SKM-1 (cell line): ENCODE data around the gene HEMGN.
"Not testable (repeated sequence)": the region's sequence is repeated elsewhere in the genome, so short reads cannot be mapped to it uniquely, and the experiment has no call there.

ENCODE experiments used
- DNase-seq: peaks from one replicate; lab custom pipeline; 2025; ENCODE audit not compliant: unreplicated experiment; lab: John Stamatoyannopoulos, UW

HEMGN gene, protein sequence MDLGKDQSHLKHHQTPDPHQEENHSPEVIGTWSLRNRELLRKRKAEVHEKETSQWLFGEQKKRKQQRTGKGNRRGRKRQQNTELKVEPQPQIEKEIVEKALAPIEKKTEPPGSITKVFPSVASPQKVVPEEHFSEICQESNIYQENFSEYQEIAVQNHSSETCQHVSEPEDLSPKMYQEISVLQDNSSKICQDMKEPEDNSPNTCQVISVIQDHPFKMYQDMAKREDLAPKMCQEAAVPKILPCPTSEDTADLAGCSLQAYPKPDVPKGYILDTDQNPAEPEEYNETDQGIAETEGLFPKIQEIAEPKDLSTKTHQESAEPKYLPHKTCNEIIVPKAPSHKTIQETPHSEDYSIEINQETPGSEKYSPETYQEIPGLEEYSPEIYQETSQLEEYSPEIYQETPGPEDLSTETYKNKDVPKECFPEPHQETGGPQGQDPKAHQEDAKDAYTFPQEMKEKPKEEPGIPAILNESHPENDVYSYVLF

DNA sequence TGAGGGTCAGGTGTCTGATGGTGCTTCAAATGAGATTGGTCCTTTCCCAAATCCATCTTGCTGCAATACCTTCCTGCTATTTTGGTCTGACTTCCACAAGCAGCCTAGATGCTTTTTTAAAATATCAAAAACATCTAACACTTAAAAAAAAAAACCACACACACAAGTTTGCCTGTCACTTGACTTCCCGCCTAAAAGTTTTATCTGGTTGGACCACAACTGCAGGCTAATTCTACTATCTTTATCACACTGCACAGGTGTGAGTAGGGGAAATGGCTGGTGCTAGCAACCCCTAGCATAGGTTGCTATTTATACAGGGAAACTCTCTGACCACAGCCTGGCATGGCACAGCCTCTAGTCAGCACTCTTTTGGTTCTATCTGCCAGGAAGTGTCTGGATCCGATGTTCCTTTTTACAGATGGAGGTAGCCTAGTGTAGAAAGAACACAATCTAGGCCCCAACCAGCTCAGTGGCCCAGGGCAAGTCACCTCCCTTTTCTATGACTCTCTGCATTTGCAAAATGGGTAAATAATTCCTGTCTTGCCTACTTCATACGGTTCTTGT is at the start of gene HEMGN:
Gene HEMGN (minus strand): TSS at position 92 of the 564 bp plus-strand sequence. CDS start 36 bp downstream, at position 56.
- no peak for DNase-seq

DNA sequence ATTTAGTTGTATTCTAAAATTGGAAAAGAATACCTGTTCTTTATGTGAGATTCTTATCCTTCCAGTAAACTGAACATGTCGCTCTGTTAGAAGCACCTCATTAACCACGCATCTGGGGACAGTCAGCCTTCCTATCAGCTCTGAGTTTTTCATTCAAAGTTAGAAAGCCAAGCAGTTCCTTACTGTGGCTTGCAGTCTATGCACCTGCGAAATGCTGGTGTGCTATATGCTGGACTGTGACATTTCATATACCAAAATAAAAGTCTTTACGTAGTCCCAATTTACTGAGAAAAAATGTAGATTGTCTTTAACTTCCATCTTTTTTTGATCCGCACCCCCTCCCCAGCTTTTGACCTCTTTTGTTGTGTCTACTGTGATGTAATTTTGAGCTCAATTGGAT is 49.5 kb upstream of the HEMGN start:
- no peak for DNase-seq

DNA sequence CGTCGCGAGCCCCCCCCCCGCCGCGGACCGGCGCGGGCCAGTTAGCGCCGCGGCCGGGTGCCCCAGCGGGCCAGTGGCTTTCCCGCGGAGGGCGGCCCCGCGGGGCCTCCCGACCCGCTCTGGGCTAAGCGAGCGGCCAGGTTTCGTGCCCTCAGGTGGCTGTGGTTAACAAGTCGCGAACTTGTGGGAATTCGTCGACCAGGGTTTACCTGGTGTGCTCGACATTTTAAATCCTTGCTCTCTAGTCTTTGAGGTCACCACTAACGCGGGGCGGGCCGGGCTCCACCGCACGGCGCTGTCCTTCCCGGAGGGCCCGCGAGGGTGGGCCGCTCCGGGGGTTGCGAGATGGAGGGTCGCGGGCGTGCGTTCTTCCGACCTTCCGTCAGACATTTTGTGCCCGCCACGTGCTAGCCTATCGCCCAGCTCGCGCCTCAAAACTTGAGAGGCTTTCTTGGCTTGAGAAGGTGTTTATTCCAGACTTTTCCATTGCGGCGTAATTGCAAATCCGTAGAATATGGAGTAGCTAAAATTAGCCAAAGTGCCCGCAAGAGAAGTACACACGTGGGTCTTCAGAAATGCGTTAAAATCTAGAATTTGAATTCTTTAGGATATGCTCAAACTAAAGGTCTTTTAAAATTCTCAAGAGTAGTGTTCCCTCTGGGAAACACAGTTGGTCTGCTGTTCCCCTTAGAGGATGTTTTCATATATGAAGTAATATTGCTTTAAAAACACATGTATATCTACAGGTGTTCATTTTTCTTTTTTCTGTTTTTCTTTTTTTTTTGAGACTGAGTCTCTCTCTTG is 47.3 kb upstream of the HEMGN start:
- DNase-seq, result no peak

DNA sequence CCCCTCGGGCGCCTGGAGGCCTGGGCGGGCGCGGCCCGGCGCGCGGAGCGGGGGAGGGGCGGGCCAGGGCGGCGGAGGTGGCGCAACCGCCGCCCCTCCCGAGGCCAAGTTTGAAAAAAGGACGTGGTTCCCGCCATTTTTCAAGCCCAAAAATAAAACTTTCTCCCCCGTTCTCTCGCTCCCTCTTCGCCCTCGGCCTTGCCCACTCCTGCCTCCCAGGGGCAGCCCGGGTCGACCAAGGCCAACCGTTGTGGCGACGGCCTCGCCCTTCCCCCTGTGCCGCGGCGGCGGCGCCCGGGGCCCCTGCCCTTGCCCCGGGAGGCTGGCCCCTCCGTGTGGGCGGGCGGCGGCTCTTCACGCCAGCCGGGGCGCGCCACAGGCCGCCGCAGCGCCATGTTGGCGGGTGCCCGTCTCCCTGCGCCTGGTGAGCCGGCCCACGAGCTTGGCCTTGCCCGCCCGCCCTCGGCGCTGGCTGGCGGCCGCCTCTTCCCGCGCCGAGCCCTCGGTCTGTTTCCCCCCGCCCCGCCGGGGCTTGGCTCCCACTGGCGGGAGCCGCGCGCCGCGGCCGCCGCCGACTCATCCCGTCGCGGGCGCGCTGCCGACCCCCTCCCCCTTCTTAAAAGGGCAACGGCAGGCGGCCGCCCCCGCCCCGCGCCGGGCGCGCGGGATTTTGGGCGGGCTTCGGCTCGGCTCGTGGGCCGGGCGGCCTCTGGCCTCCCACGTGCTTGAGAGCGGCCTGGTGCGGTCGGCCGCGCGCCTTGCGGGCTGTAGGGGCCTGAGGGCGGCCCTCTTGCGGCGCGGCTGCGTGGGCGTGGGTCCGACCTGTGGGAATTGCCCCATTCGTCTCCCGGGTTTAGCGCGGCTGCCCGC is 46.5 kb upstream of the HEMGN start:
- DNase-seq, result no peak

DNA sequence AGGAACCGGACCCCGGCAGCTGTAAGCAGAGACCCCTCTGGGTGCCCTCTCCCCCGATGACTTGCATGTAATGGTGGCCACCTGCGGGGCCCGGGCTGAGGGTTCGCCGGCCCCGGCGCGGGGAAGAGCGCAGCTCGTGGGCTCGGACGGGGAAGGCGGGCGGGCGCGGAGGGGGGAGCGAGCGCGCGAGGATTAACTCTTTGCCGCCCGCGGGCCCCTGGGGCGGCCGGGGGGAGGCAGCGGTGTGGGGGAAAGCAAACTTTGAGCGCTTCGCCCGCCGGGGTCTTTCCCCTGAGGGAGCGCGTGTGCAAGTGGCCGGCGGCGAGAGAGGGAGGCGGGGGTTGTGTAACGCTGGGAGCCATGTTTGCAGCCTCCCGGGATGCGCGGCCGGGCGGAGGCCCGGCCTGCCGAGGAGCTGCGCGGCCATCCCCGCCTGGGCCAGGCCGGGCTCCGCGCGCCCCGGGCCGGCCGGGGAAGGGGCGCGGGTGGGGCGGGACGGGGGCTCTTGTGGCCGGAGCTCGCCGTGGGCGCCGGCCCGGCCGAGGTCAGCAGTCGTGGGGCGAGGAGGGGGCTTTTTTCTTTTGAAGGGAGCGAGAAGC is 45.7 kb upstream of the HEMGN start:
- DNase-seq, result no peak

DNA sequence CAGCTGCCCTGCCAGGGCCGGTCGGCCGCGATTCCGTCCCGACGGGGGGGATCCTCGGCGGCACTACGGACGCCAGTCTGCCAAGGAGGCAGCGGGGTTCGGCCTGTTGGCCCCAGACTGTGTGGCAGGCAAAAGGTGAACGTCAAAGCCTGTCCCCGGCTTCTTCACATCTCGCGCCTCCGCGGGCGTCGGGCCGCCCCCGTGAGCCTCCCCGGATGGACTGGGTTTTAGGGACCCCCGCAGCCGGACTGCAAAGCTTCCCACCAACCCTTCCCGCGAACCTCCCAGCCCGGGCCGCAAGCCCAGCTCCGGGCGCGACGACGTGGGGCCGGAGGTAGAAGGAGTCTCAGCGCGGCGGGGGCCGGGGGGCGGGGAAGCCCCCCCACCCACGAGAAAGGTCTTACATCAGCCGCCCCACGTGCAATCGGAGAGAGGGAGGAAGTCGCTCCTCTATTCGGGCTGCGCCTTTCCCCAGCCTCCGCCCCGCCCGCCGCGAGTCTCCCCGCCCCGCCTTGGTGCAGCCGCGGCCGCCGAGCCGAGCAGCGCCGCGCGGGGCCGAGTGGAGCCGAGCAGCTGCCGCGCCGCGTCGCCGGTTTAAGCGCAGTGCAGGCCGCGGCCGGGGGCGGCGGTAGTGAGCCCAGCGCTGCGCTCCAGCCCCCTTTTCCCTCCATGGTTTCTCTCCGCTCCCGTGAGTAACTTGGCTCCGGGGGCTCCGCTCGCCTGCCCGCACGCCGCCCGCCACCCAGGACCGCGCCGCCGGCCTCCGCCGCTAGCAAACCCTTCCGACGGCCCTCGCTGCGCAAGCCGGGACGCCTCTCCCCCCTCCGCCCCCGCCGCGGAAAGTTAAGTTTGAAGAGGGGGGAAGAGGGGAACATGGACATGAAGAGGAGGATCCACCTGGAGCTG is 45.0 kb upstream of the HEMGN start, which contains the start of gene ANP32B:
Gene ANP32B (plus strand): TSS at position 659 of the 906 bp plus-strand sequence. CDS start 215 bp downstream, at position 874.
- peak; percentile 62 for DNase-seq

DNA sequence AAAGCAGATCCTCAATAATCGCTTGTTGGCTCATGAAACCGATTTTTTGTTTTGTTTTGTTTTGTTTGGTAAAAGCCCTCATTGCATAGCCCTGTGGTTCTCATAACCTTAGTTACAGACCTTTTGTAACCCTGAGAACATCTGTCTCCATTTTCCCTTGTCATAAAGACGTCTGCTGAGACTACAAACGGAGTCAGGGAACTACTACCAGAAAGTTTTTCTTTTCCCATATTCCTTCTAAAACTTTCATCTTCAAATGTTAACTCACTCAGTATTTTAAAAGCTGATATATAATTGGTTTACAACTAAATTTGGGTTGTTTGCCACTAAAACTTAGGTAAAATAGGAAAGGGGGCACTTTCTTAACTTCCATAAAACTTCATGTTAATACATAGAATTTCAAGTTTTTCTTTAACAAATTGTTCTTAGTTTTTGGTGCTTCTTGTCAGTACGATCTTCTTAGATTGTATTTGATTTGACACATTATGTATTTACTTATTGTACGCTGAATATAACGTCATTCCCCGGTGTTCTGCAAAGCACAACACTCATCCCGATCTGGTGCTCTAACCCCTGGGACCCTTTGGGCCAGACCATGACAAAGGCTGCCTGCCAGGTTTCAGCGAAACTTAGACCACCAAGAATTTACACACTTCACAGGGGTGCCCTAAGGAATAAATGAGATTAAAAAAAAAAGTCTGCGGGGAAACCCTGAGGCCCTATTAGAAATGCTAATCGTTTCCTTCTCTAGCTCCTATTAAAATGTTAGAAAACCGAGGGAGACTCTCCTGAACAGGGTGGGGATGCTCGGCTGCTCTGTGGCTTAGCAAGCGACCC is 44.1 kb upstream of the HEMGN start:
- DNase-seq, result no peak

DNA sequence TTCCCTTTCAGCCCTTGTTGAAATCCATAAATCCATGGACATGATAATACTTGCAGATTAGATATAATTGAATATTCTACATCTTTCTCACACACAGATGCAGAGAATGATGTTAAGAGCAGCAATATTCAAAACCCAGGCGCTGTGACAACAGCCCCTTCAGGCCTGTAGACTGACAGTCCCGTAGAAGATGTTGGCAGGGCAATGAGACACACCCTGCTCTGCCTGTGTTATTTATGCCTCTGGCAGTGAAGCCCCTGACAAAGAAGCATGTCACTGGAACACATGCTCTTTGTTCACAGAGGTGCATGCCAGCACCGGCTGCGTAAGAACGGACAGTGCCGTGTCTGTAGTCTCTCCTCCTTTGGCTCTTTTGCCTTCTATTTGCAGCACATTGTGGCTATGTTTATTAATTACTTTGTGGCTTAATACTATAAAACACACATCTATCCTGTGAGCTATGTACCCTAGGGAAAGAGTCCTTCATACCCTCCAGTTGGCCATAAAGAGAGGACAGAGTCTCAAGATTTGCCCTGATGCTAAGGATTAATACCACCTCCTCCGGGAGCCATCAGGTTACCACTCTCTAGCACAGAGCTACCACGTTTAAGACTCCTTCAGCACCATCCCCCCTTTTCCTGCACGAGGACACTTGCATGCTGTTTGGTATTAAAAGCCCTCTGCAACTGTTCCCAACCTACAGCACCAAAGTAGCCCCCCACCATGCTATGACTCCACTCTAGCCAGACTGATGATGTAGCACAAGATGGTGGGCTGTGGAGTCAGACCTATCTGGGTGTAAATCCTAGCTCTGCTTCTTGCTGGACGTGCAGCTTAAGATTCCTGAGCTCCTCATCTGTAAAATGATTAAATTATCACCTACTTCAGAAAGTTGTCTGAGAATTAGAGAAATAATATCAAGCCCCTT is 43.2 kb upstream of the HEMGN start:
- no peak for DNase-seq

DNA sequence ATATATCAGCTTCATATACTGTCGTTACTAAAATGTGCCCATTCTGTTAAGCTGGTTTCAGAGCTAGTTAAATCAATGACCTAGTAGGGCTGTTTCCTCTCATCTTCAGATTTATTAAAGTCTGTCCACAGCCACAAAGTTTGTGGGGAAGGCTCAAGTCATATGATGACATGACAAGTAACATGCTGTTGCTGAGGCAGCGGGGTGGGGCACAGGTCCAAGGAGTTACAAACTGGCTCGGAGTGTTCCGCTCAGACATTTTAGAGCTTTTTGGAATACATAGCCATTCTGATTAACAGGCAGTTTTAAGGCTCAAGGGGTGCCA is 42.5 kb upstream of the HEMGN start:
- DNase-seq, result no peak

DNA sequence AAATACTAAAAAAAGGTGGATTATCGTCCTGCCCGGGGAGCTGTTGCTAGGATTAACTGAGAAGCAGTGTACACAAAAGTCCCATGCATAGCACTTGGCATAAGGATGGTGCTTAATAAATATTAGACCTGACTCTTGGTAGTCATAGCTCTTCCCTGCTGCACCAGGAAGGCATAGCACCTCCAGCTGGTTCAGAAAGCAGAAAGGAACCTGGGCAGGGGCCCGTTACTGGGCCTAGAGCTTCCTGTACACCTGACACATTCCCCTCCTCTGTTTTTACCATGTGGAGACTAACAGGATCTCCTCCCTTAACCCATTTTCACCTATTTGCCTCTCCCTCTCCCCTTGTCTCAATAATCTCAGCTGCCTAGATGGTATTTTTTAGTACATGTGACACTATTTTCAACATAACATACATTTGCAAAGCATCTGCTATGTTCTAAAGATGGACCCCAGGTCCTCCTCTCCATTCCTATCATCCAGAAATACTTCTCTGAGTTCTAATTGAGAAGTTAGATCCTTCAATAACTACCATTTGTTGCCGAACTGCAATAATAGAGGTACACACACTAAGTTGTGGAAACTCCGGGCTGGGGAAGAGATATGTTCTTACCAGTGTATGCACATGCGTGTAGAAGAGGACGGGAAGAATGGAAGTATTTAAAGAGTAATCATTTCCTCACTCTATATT is 42.0 kb upstream of the HEMGN start:
- no peak for DNase-seq

DNA sequence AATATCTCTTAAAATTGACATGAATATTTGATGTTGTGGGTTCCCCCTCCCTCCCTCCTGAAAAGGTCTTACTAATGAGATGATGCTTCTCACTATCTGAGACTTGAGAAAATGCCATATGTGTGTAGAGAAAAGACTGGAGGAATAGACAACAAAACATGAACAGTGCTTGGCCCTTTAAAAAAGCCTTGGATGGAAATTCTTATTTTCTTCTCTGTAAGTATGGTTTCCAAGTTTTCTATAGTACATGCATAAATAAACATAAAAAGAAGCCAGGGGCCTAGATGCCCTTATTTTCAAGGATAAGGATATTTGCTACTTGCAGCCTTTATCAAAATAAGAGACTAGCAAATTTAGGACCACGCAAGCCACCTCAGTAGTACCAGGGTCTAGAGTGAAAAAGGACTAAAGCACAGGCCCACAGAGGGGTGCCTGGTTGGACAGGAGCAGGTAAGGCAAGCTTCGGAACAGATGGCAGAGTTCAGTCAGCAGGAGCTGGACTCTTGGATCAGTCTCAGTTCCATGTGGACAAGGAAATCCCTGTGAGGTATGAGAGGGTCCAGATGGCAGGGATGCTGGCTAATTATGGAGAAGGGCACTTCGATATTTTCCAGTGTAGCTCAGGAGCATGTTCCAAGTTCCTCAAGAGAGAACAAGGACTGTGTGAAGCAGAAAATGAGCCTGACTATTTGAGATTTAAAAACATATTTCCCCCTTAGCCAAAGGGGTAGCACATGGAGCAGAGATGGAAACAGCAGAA is 40.6 kb upstream of the HEMGN start:
- DNase-seq, result no peak

DNA sequence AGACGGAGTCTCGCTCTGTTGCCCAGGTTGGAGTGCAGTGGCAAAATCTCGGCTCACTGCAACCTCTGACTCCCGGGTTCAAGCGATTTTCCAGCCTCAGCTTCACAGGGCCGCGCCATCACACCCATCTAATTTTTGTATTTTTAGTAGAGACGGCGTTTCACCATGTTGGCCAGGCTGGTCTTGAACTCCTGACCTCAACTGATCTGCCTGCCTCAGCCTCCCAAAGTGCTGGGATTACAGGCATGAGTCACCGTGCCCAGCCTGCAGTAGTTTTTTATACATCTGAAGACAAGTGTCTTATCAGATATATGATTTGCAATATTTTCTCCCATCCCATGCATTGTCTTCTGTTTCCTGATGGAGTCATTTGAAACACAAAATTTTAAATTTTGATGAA is 38.7 kb upstream of the HEMGN start:
- DNase-seq, result not testable (repeated sequence)

DNA sequence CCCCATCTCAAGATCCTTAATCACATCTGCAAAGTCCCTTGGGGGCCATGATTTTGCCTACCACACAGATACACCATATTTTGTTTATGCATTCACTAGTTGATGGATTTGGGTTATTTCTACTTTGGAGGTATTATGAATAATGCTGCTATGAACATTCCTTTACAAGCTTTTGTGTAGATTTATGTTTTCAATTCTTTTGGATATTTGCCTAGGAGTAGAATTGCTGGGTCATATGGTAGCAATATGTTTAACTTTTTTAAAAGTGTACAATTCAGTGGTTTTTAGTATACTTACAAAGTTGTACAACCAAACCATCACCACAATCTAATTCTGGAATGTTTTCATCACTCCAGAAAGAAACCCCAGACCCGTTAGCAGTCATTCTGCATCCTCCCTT is 37.4 kb upstream of the HEMGN start:
- DNase-seq, result no peak

DNA sequence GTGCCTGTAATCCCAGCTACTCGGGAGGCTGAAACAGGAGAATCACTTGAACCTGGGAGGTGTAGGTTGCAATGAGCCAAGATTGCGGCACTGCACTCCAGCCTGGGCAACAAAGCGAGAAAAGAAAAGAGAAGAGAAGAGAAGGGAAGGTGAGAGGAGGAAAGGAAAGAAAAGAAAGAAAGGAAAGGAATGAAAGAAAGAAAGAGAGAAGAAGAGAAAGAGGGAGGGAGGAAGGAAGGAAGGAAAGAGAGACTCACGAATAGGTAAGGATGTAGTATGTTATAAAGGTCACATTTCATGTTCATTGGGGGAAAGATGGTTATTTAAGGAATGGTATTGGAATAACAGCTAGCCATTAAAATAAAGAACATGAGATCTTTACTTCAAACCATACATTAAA is 34.8 kb upstream of the HEMGN start:
- DNase-seq, result no peak

DNA sequence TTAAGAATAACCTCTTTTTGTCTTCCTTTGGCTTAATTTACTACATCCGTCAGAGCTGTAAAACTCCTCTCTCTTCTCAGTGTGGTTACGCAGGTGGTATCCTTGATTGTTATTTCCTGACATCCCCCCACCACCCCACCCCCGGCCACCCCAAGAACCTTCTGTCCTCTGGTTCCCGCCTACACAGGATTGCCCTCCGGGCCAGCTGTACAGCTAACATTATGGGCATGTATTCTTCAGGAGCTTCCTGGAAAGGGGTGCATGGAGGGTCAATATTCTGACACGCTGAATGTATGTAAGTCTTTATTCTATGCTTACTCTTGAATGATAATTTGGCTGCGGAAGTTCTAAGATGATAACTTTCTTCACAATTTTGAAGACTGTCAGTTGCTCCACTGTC is 32.2 kb upstream of the HEMGN start:
- DNase-seq, result no peak

DNA sequence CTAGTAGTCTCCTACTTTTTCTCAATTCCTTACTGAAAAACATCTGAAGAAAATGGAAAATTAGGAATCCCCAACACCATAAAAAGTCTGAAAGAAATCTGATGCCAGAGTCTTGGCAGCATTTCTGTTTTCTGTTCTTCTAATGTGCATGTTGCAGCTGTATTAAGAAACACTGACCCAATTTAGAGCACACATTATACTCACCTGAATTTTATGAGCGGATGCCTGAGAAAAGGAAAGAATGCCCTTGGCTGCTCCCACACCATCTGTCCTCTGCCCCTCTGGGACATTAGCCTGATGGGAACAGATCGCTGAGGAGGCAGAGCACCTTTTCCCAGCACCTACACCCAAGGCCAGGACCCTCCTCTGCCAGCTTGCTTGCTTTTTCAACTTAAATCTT is 31.0 kb upstream of the HEMGN start:
- no peak for DNase-seq
